ENCODE data around the gene PGLYRP2. TPM values are rescaled to one million over a fixed set of nuclear protein-coding genes. Genes with fewer than 3 reads are reported as not detected.

Gene PGLYRP2
- total RNA-seq, 1 donor from 2014 or later = not detected

- H3K36me3 ChIP-seq (ENCODE audit: control insufficient read depth in 3 of 3, insufficient read depth in 3 of 3, low read length in 3 of 3) = peaks cover 0 to 11% (median 5%) of the 10 kb centered on the region in 3 donors
- H3K9me3 ChIP-seq (ENCODE audit: control insufficient read depth in 3 of 3, low read length in 3 of 3) = no peaks in the 10 kb centered on the region
- peaks cover 27 to 38% (median 31%) of the 10 kb centered on the region in 3 donors for H3K4me1 ChIP-seq (ENCODE audit: control insufficient read depth in 3 of 3, insufficient read depth in 3 of 3, low read length in 3 of 3)
- H3K27ac ChIP-seq (ENCODE audit: low read depth, low read length) = peak overlapping the region; percentile 91
- peak overlapping the region; percentile 87 to 89 (median 87) for H3K4me3 ChIP-seq (ENCODE audit: low read length in 3 of 3)
- peak overlapping the region; percentile 85 to 89 (median 85) for H3K9ac ChIP-seq (ENCODE audit: low read depth in 1 of 3, low read length in 3 of 3)
- no peaks in the 10 kb centered on the region for H3K27me3 ChIP-seq (ENCODE audit: control insufficient read depth in 3 of 3, insufficient read depth in 3 of 3, low read length in 3 of 3)
Measured at GRCh38 chr19:15432629-15433518, 46.4 kb downstream of the PGLYRP2 start.

DNA sequence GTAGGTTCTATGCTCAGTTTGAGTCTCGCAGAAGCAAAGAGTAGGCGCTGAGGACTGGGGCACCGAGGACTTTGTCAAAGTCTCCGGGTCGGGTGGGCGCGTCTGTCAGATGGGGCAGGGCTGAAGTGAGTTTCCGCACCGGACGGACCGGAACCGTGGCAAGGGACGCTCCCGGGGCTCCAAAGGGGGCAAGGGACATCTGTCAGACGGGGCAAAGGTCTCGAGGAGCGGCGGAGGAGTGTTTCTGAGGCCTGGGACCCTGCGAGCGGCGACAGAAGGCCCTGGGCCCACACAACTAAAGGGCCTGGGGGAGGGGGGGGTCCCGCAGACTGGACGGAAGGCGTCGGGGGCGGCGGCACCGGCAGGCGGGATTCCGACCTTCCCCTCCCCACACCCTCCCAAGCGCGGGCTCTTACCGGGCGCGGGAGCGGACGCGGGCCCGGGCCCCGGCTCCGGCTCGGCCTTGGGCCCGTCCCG lies 47.2 kb downstream of the PGLYRP2 start:
- peak overlapping the region; percentile 56 for H3K27ac ChIP-seq (ENCODE audit: low read depth, low read length)
- peak overlapping the region; percentile 79 to 90 (median 84) for H3K9ac ChIP-seq (ENCODE audit: low read depth in 1 of 3, low read length in 3 of 3)

GRCh38 chr19:15431396-15432017 lies 47.8 kb downstream of the PGLYRP2 start:
- Histone ChIP-seq H3K36me3 (ENCODE audit: control insufficient read depth in 3 of 3, insufficient read depth in 3 of 3, low read length in 3 of 3) (peaks cover 13 to 23% (median 18%) of the 10 kb centered on the region in 3 donors), H3K27me3 (ENCODE audit: control insufficient read depth in 3 of 3, insufficient read depth in 3 of 3, low read length in 3 of 3) (no peaks in the 10 kb centered on the region), H3K9me3 (ENCODE audit: control insufficient read depth in 3 of 3, low read length in 3 of 3) (no peaks in the 10 kb centered on the region), H3K4me3 (ENCODE audit: low read length in 3 of 3) (peak overlapping the region; percentile 81 to 85 (median 85)), H3K4me1 (ENCODE audit: control insufficient read depth in 3 of 3, insufficient read depth in 3 of 3, low read length in 3 of 3) (peaks cover 25 to 34% (median 31%) of the 10 kb centered on the region in 3 donors), H3K27ac (ENCODE audit: low read depth, low read length) (peak overlapping the region; percentile 56), H3K9ac (ENCODE audit: low read depth in 1 of 3, low read length in 3 of 3) (peak overlapping the region; percentile 79 to 90 (median 84))

More for the DNA sequence above, 47.2 kb downstream of the PGLYRP2 start:
- Histone ChIP-seq H3K36me3 (ENCODE audit: control insufficient read depth in 3 of 3, insufficient read depth in 3 of 3, low read length in 3 of 3) (peaks cover 8 to 18% (median 13%) of the 10 kb centered on the region in 3 donors), H3K9me3 (ENCODE audit: control insufficient read depth in 3 of 3, low read length in 3 of 3) (no peaks in the 10 kb centered on the region), H3K4me3 (ENCODE audit: low read length in 3 of 3) (peak overlapping the region; percentile 81 to 85 (median 85)), H3K4me1 (ENCODE audit: control insufficient read depth in 3 of 3, insufficient read depth in 3 of 3, low read length in 3 of 3) (peaks cover 25 to 34% (median 31%) of the 10 kb centered on the region in 3 donors), H3K27me3 (ENCODE audit: control insufficient read depth in 3 of 3, insufficient read depth in 3 of 3, low read length in 3 of 3) (no peaks in the 10 kb centered on the region)

GRCh38 chr19:15430526-15431120 lies 48.7 kb downstream of the PGLYRP2 start:
- peaks cover 25 to 34% (median 31%) of the 10 kb centered on the region in 3 donors for H3K4me1 ChIP-seq (ENCODE audit: control insufficient read depth in 3 of 3, insufficient read depth in 3 of 3, low read length in 3 of 3)
- peaks cover 21 to 29% (median 26%) of the 10 kb centered on the region in 3 donors for H3K36me3 ChIP-seq (ENCODE audit: control insufficient read depth in 3 of 3, insufficient read depth in 3 of 3, low read length in 3 of 3)
- H3K4me3 ChIP-seq (ENCODE audit: low read length in 3 of 3) = peak overlapping the region; percentile 81 to 85 (median 85)
- H3K27ac ChIP-seq (ENCODE audit: low read depth, low read length) = no peak overlapping the region
- no peaks in the 10 kb centered on the region for H3K9me3 ChIP-seq (ENCODE audit: control insufficient read depth in 3 of 3, low read length in 3 of 3)
- H3K27me3 ChIP-seq (ENCODE audit: control insufficient read depth in 3 of 3, insufficient read depth in 3 of 3, low read length in 3 of 3) = no peaks in the 10 kb centered on the region
- H3K9ac ChIP-seq (ENCODE audit: low read depth in 1 of 3, low read length in 3 of 3) = peak overlapping the region in 2 of 3 donors; percentile 84 to 90

- H3K9ac ChIP-seq (ENCODE audit: low read depth in 1 of 3, low read length in 3 of 3) = peak overlapping the region in 1 of 3 donors; percentile 90
- H3K27me3 ChIP-seq (ENCODE audit: control insufficient read depth in 3 of 3, insufficient read depth in 3 of 3, low read length in 3 of 3) = no peaks in the 10 kb centered on the region
- H3K4me1 ChIP-seq (ENCODE audit: control insufficient read depth in 3 of 3, insufficient read depth in 3 of 3, low read length in 3 of 3) = peaks cover 25 to 34% (median 31%) of the 10 kb centered on the region in 3 donors
- no peak overlapping the region for H3K27ac ChIP-seq (ENCODE audit: low read depth, low read length)
- peaks cover 26 to 35% (median 32%) of the 10 kb centered on the region in 3 donors for H3K36me3 ChIP-seq (ENCODE audit: control insufficient read depth in 3 of 3, insufficient read depth in 3 of 3, low read length in 3 of 3)
- H3K9me3 ChIP-seq (ENCODE audit: control insufficient read depth in 3 of 3, low read length in 3 of 3) = no peaks in the 10 kb centered on the region
- peak overlapping the region in 1 of 3 donors; percentile 6 for H3K4me3 ChIP-seq (ENCODE audit: low read length in 3 of 3)
Measured at GRCh38 chr19:15429825-15430467, 49.4 kb downstream of the PGLYRP2 start.

DNA sequence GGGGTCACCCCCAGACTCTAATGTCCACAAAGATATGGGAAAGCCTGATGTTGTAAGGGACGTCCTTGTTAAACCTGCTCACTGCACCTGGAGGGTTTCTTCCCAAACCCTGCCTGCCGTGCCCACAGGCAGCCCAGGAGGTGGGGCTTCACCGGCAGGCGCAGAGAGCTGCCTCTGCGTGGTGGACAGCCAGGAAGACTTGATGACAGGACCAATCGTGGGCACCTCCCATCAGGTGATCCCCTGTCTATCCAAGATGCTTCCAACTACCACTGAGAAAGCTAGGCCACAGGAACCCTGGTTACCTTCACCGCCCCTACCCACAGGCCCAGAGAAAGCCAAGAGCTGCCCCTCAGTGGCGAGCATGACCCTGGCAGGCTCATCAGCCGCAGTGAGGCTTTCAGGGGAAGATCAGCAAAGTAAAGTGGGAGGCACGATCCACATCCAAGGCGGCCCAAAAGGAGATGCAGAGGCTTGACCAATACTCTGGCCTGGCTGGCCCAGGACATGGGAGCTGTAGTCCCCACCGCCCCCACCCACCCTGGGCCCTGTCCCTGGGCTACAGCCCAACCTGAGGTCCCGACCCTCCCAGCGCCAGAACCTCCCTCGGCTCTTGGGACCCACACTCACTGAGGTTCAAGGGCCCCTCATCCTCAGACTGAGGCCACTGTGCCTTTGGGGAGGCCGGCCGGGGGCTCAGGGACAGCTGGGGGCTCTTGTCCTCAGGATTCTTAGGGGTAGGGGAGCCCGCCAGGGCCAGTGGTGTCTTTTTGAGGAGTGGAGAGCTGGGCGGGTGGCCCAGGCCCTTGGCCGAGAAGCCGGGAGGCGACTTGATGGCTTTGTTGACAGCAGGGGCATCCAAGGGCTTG lies 50.1 kb downstream of the PGLYRP2 start:
- Histone ChIP-seq H3K36me3 (ENCODE audit: control insufficient read depth in 3 of 3, insufficient read depth in 3 of 3, low read length in 3 of 3) (peaks cover 34 to 41% (median 36%) of the 10 kb centered on the region in 3 donors), H3K9me3 (ENCODE audit: control insufficient read depth in 3 of 3, low read length in 3 of 3) (no peaks in the 10 kb centered on the region), H3K4me1 (ENCODE audit: control insufficient read depth in 3 of 3, insufficient read depth in 3 of 3, low read length in 3 of 3) (peaks cover 25 to 34% (median 31%) of the 10 kb centered on the region in 3 donors), H3K27ac (ENCODE audit: low read depth, low read length) (no peak overlapping the region), H3K9ac (ENCODE audit: low read depth in 1 of 3, low read length in 3 of 3) (no peak overlapping the region), H3K4me3 (ENCODE audit: low read length in 3 of 3) (no peak overlapping the region), H3K27me3 (ENCODE audit: control insufficient read depth in 3 of 3, insufficient read depth in 3 of 3, low read length in 3 of 3) (no peaks in the 10 kb centered on the region)

DNA sequence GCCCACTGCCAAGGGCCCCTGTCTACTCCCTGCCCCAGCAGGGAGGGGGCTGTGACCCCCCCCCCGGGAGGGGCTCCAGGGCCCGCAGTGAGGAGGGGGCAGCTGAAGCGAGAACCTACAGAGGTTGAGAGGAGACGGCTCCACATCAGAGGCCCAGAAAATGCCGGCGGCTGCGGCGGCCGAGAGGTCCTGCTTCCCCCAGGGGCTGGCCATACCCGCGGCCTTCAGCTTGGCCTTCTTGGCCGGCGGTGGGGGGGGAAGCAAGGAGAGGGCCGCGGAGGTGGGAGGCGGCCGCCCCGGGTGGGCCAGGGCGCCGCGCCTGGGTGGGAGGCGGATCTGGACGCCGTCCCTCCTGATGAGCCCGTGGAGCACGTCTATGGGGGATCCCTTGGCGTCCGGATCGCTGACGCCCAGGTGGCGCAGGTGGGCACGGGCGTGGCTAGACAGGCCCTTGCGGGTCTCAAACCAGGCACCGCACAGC lies 51.3 kb downstream of the PGLYRP2 start:
- no peak overlapping the region for H3K4me3 ChIP-seq (ENCODE audit: low read length in 3 of 3)
- H3K36me3 ChIP-seq (ENCODE audit: control insufficient read depth in 3 of 3, insufficient read depth in 3 of 3, low read length in 3 of 3) = peaks cover 45 to 52% (median 46%) of the 10 kb centered on the region in 3 donors
- no peak overlapping the region for H3K27ac ChIP-seq (ENCODE audit: low read depth, low read length)
- peaks cover 21 to 29% (median 25%) of the 10 kb centered on the region in 3 donors for H3K4me1 ChIP-seq (ENCODE audit: control insufficient read depth in 3 of 3, insufficient read depth in 3 of 3, low read length in 3 of 3)
- H3K9ac ChIP-seq (ENCODE audit: low read depth in 1 of 3, low read length in 3 of 3) = no peak overlapping the region
- no peaks in the 10 kb centered on the region for H3K9me3 ChIP-seq (ENCODE audit: control insufficient read depth in 3 of 3, low read length in 3 of 3)
- no peaks in the 10 kb centered on the region for H3K27me3 ChIP-seq (ENCODE audit: control insufficient read depth in 3 of 3, insufficient read depth in 3 of 3, low read length in 3 of 3)

DNA sequence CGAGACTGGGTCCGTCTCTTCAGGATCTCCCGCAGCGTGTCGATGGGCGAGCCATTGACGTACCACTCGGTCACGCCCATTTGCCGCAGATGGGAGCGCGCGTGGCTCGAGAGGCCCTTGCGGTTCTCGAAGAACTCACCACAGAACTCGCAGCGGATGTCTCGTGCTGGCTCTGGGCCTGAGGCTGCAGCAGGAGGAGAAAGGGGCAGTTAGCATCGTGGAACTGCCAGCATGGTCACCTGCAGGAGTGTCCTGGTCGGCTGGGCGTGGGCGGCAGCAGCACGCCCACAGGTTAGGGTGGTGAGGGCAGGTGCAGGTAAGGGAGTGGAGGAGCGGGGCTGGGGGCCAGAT lies 52.0 kb downstream of the PGLYRP2 start:
- Histone ChIP-seq H3K9ac (ENCODE audit: low read depth in 1 of 3, low read length in 3 of 3) (no peak overlapping the region), H3K9me3 (ENCODE audit: control insufficient read depth in 3 of 3, low read length in 3 of 3) (no peaks in the 10 kb centered on the region), H3K27me3 (ENCODE audit: control insufficient read depth in 3 of 3, insufficient read depth in 3 of 3, low read length in 3 of 3) (no peaks in the 10 kb centered on the region), H3K4me1 (ENCODE audit: control insufficient read depth in 3 of 3, insufficient read depth in 3 of 3, low read length in 3 of 3) (peaks cover 25 to 30% (median 26%) of the 10 kb centered on the region in 3 donors), H3K27ac (ENCODE audit: low read depth, low read length) (no peak overlapping the region), H3K4me3 (ENCODE audit: low read length in 3 of 3) (no peak overlapping the region), H3K36me3 (ENCODE audit: control insufficient read depth in 3 of 3, insufficient read depth in 3 of 3, low read length in 3 of 3) (peaks cover 47 to 58% (median 52%) of the 10 kb centered on the region in 3 donors)

Data from skeletal muscle tissue (tissue), 4 donors.